NCI-H82 treated with DMSO at 0.1 percent for 48 hours (cell line): Measurements from ENCODE around the gene SYNDIG1.
"Not testable (repeated sequence)": the region's sequence is repeated elsewhere in the genome, so short reads cannot be mapped to it uniquely, and the experiment has no call there.

Experiments used
- DNase-seq: peaks from one replicate; lab custom pipeline; 2025; ENCODE audit not compliant: unreplicated experiment; lab: John Stamatoyannopoulos, UW

The SYNDIG1 gene

DNA sequence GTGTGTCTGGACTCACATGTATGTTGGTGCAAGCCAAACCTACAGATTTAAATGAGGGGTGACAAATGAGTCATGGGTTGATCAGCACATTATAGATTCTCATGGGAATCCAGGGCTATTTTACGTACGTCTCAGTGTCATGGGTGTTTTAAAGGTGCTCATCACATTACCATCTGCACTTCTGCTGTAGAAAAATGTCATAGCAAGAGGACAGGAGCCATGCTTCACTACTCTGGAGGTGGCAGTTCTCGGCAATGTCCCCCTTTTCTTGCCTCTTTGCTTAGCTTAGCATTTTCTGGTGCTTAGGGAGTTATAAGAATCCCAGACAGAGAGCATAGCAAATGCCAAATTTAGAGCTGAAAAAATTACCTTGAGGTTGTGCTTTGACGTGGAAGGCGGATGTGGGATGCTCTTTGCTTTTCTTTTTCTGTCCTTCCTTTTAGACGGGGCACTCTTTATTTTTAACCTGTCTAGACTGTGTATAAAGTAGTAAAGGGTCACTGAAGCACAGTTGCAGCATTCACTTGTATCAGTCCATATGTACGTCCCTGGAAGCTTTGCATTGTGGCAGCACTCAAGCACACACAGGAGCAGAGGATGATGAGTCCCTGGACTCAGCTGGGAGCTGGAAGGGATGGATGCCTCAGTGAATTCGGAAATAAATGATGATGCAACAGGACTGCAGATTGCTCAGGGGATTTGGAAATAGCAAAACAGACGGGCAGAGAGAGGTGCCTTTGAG, 139.7 kb downstream of the SYNDIG1 start:
- no peak for DNase-seq

DNA sequence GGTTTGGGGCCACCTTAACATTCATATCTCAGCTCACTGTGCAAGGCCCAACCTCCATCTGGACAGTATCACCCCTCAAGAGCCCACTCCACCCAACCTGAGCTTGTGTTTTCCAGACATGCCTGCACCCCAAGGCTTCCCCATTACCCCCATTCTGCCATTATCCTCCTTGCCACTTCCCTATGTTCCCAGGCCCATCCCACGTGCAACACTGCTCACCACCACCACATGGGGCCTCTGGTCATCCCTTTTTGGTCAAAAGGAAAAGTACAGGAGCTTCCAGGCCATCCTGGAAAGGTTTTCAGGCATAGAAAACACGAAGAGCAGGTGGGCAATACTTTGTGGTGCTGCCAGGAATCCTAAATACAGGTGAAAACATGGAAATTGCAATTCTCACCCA, 140.3 kb downstream of the SYNDIG1 start:
- no peak for DNase-seq

DNA sequence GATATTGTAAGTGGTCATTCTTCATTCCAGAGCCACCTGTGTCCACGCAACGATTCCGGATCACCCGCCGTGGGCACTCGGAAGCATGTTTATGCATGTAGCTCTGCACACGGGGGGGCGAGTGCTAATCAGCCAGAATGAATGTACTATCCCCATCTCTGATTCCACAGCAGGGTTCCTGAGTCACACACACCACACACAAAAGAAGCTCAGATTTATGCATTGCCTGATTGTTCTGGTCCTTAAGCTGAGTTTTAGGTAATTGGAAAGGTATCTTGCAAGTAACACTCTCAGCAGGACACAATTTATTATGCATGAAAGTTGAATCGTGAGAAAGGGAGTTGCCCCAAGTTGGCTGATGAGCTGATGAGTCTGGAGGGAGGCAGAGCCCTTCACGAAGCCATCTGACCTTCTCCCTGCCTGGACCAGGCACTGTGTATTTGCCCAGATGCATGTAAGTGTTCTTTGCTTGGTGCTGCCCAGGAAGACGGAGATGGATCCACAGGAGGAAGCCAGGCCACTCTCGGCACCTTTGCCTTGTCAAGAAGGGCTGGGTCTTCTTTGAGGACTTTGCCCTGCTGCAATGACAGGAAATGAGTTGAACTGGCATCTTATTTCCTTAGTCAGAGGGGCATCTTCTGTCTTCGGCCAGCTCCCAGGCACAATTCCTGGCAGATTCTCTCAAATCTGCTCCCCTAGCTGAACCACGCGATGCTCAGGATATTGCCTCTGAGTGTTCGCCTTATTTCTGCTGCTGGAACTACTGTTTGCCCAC, 141.1 kb downstream of the SYNDIG1 start:
- DNase-seq, result no peak

DNA sequence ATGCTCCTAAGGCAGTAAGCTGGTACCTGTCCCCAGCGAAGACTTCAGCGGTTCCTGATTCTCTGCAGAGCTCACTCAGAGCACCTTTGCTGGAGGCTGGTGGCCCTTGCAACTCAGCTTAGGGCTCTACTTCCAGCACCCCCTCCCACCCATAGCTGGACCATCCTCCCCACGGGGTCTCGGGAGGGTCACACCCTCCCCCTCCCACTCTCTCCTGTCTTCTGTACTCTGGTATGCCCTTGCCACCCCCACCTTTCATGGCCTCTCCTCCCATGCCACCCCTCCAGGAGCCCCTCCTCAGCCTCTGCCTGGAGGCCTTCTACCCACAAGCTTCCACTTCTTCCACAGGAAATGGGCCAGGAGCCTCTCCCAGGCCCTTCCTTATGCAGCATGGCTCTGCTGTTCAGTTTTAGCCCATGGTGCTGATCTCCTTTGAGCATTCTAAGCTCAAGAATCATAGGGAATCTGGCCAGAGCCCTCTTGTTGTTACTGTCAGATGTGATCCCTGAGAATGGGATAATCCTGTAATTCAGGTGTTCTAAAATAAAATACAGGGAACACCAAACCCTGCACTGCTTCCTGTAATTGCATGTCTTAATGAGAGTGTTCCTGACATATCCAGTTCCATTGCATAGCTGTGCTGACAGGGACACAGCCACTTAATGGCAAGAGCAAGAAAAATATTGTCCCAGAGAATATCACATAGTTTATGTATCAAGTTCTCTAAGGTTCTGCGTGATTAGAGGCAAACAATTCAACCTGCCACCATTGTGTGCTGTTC, 142.1 kb downstream of the SYNDIG1 start:
- DNase-seq, result no peak

DNA sequence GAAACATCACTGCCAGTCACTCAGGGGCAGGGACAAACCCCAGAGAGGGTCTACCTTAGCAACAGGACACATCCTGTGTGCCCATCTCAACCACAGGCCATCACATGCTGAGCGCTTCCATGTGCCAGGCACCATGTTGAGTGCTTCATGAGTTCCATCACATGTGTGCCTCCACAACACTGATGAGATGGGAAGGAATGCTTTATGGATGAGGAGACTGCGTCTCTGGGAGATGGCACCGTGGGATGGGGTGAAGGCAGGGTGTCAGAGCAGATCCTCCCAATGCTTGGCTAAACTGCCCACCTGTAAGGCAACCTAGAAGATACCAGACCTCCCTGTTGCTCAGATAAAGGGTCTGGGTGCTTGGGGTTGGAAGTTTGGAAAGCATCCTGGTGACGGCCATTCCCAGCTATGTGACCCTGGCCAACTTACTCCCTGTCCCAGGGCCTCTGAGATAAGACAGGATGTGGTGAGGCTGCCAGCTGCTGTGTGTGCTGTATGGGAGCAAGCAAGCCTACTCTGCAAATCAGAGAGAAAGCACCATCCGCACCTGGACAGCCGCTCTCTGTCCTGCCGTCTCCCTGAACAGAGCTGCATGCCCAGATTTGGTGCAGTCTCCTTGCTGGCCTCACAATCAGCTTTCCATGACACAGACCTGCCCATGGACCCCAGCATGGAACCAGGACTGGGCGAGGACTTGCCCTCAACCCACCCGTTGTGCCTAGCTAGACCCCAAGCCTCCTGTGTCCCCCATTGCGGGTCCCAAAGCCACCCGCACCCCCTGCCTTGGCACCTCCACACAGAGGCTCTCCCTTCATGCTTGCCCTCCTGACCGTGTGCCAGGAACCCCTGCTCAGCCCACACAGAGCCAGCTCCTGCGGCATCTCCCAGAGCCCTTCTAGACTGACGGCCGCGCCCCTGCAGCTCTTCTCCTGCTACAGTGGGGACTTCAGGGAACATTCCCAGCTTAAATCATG, 143.7 kb downstream of the SYNDIG1 start:
- DNase-seq, result no peak

DNA sequence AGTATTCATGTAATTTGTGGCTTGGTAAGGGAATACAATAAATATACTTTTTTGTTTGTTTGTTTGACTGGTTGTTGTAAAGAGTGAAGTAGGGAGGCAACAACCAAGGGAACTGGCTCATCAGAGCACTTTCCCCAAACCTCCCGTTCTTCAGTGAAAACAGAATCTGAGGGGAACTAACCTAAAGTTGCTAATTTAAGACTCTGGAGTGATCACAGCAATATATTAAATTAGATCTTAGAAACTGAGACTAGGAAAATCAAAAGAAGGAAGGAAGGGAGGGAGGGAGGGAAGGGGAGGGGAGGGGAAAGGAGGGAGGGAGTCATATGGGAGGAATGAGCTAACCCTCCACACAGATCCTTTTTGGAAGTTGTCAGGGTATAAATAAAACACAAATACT, 144.9 kb downstream of the SYNDIG1 start:
- no peak for DNase-seq

DNA sequence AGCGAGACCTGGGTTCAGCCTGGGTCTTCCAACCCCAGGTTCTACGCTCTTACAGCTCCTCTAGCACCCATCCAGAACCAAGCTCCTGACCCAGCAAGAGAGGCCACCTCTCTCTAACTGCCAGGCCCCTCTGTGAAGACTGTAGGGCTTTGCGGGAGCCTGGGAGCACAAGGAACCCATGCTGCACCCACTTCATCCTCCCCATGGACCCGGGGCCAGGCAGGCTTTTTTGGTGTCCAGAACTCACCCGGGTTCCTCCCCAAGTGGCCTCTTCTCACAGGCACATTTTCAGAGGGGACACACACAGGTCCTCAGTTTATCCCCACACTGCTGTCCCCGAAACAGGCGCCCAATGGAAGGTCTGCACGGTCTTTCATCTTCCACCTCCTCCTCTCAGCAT, 145.9 kb downstream of the SYNDIG1 start:
- no peak for DNase-seq

DNA sequence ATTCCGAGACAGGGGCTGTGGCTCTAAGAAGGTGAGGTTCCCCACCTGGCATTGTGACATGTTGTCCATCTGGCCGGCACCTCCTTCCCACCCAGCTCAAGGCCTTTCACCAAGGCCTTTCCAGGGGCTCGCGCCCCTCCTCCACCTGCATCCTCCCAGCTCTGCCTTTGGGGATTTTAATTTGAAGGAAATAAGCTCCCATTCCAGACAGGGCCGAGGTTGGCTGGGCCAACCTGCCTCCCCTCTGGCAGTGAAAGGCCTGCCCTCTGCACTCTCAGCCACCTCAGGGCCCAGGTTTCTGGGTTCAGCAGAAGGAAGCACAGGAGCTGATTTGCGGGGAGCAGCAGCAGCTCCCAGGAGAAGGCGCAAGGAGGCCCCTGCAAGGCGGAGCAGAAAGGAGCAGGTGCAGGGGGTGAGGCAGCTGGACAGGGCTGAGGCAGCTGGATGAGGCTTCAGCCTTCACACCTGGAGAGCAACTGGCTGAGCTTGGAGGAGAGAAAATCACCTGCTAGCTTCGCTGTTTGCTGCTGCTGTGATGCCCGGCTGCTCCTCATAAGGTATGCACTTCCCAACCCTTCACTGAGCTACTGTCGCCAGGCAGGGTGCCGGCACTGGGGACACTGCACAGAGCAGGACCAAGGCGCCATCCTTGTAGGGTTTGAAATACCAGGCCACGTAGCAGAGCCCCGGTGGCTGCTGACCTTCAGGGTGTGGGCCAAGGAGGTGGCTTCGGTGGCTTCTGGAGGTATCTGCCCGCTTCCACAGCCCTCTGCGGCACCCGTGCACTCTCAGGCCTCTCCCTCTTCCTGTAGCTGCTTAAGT, 147.0 kb downstream of the SYNDIG1 start:
- DNase-seq, result no peak

DNA sequence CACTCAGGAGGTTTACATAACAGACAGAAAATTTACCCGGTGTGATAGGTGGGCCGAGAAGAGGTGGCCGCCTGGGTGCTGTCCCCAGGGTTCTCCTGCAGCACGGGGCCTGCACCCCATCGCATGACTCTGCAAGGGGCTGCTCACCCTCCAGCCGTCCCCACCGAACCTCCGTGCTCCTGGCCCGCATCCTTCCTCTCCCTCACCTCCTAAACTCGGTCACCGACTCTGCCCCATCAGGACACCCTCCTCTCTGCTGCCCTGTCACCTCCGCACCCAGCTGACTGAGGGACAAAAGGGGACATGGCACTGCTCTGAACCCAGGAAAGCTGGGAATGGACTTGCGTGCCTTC, 147.6 kb downstream of the SYNDIG1 start:
- no peak for DNase-seq

DNA sequence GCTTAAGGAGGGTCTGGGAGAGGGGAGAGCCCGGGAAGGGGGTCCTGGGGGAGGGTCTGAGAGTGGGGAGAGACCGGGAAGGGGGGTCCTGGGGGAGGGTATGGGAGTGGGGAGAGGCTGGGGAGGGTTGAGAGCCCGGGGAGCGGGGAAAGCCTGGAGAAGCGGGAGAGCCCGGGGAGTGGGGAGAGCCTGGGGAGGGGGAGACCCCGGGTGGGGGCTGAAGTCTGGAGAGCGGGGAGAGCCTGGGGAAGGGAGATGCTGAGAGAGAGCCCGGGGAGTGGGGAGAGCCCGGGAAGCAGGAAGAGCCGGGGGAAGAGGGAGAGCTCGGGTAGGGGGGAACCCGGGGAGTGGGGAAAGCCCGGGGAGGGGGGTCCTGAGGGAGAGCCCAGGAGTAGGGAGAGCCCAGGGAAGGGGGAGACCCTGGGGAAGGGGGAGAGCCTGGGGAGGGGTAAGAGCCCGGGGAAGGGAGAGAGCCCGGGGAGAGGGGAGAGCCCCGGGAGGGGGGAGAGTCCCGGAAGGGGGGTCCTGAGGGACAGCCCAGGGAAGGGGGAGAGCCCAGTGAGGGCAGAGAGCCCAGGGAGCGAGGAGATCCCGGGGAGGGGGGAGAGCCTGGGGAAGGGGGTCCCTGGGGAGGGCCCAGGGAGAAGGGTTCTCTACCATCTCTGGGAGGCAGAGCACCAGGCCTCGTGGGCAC, 148.5 kb downstream of the SYNDIG1 start:
- no peak for DNase-seq

DNA sequence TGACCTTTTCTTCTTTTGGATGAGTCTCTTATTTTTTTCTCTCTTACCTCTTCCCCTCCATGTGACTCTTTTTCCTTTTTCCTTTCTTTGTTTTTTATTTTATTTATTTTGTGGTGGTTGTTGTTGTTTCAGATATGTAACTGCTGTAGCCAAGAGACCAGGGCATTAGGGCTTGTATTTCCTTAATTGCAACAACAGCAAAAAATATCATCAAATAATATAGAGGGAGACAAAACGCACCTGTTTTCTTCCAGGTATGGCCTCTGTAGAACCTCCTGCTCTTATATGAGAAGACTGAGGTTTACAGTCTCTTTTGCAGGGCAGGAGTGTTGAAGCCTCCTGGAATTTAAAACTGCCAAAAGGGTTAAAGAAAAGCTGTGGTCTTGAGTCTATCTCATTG, 149.3 kb downstream of the SYNDIG1 start:
- no peak for DNase-seq

DNA sequence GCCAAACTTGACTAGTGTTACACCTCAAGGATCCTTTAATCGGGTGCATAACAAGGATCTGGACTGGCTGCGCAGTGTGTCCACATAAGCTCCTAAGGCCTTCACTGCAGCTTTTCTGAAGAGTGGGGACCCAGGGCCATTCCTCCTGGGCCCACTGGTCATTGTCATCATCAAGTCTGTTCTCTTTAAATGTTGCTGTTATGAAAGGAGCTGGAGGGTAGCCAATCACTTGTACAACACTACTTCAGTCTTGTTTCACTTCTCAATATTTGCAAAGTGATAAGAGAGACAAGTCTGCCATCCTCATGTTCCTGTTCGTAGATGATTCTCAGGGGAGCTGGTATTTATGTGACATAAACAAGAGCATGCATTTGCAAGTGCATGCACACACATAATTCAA, 149.8 kb downstream of the SYNDIG1 start:
- DNase-seq, result no peak

DNA sequence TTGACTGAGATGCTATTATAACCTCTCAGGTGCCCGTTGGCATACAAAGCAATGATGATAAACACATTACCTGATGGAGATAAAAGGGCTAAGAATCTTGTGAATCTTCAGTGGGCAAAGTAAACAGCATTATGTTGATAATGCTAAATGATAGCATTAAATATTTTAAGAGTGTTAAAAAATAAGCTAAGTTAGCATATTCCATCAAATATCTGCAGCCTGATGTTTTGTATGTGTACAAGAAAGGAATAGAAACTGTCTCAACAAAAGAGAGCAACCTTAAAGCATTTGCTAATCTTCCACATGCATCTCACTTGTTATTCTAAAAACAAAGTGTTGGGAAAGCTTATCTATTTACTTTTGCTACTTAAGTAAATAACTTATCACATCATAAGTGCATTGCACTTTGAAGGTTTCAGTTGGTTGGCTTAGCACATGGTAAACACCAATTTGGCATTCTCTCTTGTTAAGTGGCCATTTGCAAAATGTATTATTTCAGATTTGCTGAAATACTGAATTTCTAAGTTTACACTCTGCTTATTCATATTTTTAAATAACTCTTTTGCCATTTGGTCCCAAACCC, 151.6 kb downstream of the SYNDIG1 start:
- DNase-seq, result no peak

DNA sequence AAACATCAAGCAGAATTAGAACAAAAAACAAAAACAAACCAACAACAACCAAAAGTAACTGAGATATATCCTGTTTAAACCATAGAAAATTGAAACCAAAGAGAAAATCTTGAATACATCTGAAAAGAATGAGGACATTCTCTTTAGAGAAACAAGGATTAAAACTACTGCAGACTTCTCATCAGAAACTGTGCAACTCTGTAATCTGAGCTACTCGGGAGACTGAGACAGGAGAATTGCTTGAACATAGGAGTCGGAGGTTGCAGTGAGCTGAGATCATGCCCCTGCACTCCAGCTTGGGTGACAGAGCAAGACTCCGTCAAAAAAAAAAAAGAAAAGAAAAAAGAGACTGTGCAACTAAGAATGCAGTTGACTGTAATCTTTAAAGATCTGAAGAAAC, 153.4 kb downstream of the SYNDIG1 start:
- no peak for DNase-seq

DNA sequence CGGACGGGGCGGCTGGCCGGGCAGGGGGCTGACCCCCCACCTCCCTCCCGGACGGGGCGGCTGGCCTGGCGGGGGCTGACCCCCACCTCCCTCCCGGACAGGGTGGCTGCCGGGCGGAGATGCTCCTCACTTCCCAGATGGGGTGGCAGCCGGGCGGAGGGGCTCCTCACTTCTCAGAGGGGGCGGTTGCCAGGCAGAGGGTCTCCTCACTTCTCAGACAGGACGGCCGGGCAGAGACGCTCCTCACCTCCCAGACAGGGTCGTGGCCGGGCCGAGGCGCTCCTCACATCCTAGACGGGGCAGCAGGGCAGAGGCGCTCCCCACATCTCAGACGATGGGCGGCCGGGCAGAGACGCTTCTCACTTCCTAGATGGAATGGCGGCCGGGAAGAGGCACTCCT, 156.7 kb downstream of the SYNDIG1 start:
- not testable (repeated sequence) for DNase-seq

DNA sequence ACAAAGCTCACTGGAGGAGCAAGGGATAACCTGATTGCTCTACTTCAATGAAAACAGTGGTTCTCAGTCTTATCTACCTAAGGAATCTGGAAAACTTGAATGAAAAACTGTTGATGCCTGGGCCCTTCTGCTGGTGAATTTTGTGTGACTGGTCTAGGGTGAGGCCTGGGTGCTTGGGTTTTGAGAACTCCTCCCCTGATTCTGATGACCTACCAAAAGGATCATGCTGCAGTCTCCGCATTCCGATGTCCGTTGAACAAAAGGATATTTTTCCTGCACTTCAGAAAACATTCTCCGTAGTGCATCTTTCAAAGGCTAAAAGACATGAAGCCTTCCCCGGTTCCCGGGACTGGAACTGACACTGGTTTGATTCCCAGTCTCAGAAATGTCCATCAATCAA, 157.9 kb downstream of the SYNDIG1 start:
- no peak for DNase-seq

DNA sequence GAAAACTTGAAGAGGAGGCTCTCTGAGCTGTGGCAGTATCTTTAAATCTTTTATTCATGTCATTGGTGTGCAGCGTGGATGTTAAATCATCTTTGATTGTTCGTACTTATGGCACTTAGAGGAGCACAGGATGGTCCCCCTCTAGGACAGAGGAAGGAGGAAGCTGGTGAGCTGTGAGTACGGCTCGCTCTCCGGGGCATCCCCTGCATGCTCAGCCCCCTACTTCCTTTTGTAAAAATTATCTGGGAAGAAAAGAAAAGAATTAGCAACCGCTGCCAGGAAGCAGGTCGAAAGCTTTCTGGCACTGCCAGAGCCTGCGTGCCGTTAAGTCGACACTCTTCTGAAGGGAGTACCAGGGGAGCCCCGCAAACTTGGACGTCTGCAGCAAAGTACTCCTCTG, 158.5 kb downstream of the SYNDIG1 start:
- DNase-seq, result no peak

DNA sequence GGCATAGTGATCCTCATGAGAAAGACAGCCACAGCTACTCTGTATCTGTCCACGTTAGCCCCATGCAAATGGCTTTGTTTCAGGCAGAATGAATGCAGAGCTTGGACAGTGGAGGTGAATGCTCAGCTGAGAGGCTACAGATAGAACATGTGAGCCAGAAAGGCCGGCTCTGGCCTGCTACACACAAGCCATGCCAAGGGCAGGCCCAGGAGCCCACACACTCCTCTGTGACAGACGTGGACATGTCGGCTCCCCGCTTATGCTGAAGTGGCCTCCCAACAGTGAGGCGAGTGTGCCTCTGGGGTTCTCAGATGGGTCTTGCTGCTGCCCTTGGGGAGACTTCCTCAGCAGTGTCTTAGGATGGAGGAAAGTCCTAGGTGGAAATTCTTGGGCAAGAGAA, 159.6 kb downstream of the SYNDIG1 start:
- no peak for DNase-seq

DNA sequence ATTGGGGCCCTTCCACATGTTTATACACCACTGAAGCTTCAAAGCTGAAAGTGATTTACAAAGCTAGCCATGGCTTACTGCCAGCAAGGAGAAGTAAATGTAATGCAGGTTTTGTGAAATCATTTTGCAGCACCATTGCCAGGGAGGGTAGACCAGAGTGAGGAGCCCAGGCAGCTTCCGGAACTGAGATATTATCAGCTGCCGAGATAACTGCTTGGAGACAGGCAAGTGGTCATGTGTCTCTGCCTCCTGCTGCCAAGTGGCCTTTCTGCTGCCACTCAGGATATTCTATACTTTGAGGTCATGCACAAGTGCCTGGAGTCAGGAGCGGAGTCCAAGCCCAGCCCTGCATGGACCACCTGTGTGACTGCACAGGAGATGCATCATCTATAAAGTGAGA, 160.2 kb downstream of the SYNDIG1 start:
- DNase-seq, result no peak
